SHP77 (cell line): ENCODE results near the gene TIMM13.
"Not testable (repeated sequence)": the region's sequence is repeated elsewhere in the genome, so short reads cannot be mapped to it uniquely, and the experiment has no call there.

Experiments
- DNase-seq, 2 experiments: peaks; one replicate each; lab custom pipeline; 2025; lab: John Stamatoyannopoulos, UW

Gene TIMM13

GRCh38 chr19:2427429-2428320 is at the start of gene TIMM13:
Gene TIMM13 (minus strand): TSS chr19:2427586. CDS start chr19:2427533, 53 bp downstream.
- peak; percentile 92 to 96 for DNase-seq

DNA sequence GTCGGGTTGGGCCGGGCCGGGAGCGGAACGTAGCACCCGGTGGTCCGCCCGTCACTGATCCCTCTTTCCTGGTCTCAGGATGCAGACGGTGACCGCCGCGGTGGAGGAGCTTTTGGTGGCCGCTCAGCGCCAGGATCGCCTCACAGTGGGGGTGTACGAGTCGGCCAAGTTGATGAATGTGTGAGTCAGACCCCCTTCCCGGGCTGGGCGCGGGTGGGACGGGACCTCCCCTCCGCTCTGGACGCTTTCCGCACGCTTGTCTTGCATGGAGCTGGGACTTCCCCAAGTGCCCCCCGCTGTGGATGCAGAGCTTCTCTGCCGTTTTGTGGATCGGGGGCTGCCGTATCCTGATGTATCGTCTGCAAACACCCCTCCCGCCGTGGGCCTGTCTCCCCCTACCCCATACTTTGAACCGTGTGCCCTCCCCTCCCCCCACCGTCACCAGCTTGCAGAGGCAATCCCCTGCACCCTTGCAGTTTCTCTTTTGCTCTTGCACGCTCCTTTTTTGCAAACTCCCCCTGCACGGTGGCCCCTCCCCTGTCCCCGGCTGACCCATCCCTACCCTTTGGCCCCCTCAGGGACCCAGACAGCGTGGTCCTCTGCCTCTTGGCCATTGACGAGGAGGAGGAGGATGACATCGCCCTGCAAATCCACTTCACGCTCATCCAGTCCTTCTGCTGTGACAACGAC is 49.2 kb upstream of the TIMM13 start:
- no peak for DNase-seq

GRCh38 chr19:2475702-2476450 is 48.5 kb upstream of the TIMM13 start, which contains the start of gene GADD45B:
Gene GADD45B (plus strand): TSS chr19:2476127. CDS start chr19:2476359, 232 bp downstream.
- DNase-seq = peak; percentile 89

GRCh38 chr19:2475018-2475701 is 47.8 kb upstream of the TIMM13 start:
- DNase-seq = no peak

DNA sequence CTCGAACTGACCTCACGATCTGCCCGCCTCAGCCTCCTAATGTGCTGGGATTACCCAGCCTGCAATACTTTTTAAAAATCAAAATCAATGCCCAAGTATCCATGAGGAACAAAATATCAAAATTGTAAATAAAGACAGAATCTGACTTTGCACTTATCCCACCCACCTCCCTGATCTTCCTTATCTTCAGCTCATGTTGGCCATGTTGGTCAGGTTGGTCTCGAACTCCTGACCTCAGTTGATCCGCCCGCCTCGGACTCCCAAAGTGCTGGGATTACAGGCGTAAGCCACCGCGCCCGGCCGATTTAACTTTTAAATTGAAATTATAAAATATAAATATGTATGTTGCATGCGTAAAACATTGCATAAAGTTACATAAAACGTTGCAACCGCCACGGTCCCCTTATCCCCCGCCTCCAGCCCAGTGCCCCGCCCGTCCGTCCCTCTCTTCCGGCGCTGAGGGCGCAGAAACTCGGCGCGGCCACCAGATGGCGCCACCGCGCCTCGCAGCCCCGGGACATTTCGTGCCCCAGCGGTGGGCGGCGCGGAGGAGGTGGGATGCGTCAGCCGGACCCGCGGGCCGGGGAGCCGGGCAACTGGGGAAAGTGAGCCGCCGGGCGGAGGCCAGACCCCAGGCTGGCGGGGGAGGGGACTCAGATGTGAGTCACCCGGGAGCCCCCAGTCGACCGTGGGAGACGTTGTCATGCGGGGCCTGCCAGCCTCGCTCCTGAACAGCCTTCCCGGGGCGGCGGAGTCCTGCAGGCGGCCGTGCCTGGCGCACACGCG is 47.0 kb upstream of the TIMM13 start:
- peak; percentile 52 to 71 for DNase-seq

- not testable (repeated sequence) for DNase-seq
Measured at GRCh38 chr19:2469915-2470200, 42.5 kb upstream of the TIMM13 start.

DNA sequence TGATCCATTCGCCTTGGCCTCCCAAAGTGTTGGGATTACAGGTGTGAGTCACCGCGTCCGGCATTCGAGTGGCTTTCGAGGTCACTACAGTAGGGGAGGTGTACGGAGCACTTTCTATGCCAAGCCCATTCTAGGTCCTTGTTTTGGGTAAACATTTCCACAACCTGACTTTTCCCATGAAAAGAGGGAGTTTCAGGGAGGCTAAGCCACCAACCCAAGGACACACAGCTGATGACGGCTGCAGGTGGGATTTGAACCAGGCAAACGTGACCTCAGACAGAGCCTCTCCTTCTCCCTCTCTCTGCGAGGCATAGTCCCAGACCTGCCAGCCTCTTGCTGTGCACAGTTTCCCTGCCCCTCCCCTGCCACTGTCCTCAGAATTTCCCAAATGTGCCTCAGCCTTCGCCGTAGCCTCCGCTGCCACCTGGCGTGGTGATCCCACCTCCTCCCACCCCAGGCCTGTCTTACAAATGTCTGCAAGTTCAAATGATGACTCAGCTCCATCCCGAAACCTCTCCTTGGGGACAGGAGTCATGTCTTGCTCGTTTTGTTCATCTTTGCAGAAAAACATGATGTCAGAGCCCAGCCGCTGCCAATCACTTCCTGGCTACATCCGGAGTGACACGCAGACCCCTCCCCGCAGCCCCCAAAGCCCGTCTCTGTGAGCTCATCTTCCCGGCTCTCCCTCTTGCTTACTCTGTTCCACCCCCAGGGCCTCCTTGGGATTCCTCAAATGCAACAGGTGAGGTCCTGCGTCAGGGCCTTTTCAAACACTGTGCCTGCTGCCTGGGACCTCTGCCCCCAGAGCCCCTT is 41.9 kb upstream of the TIMM13 start:
- DNase-seq = no peak

DNA sequence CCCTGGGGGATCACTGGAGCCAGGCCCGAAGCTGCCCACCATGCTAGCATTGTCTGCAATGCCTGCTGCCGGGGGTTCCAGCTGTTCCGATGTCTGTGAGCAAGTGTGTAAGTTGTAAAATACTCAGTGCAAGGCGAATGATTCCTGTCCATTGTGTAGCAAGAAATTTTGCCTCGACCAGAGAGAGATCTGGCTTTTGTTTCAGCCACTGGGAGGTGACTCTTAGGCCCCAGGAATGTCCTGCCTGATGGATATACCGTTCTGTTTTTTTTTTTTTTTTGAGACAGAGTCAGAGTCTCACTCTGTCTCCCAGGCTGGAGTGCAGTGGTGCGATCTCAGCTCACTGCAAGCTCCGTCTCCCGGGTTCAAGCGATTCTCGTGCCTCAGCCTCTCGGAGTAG is 41.2 kb upstream of the TIMM13 start:
- no peak for DNase-seq

DNA sequence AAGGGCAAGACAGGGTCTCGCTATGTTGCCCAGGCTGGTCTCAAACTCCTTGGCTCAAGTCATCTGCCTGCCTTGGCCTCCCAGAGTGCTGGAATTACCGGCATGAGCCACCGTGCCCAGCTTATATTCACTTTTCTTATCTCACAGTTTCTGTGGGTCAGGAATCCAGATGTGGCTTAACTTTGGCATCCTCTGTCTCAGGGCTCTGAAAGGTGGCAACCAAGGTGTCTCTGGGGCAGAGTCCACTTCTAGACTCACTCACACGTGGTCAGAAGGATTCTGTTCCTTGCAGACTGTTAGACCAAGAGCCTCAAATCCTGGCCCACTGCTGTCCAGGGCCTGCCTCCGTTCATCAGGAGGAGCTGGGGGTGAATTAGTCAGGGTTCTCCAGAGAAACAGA is 37.0 kb upstream of the TIMM13 start:
- no peak for DNase-seq

DNA sequence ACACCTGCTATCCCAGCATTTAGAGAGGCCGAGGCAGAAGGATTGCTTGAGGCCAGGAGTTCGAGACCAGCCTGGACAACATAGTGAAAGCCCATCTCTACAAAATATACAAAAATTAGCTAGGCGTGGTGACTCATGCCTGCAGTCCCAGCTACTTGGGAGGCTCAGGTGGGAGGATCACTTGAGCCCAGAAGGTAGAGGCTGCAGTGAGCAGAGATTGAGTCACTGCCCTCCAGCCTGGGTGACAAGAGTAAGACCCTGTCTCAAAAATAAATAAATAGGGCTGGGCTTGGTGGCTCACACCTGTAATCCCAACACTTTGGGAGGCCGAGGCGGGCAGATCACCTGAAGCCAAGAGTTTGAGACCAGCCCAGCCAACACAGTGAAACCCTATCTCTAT is 36.3 kb upstream of the TIMM13 start:
- not testable (repeated sequence) for DNase-seq

GRCh38 chr19:2462635-2463421 is 35.4 kb upstream of the TIMM13 start:
- no peak for DNase-seq

DNA sequence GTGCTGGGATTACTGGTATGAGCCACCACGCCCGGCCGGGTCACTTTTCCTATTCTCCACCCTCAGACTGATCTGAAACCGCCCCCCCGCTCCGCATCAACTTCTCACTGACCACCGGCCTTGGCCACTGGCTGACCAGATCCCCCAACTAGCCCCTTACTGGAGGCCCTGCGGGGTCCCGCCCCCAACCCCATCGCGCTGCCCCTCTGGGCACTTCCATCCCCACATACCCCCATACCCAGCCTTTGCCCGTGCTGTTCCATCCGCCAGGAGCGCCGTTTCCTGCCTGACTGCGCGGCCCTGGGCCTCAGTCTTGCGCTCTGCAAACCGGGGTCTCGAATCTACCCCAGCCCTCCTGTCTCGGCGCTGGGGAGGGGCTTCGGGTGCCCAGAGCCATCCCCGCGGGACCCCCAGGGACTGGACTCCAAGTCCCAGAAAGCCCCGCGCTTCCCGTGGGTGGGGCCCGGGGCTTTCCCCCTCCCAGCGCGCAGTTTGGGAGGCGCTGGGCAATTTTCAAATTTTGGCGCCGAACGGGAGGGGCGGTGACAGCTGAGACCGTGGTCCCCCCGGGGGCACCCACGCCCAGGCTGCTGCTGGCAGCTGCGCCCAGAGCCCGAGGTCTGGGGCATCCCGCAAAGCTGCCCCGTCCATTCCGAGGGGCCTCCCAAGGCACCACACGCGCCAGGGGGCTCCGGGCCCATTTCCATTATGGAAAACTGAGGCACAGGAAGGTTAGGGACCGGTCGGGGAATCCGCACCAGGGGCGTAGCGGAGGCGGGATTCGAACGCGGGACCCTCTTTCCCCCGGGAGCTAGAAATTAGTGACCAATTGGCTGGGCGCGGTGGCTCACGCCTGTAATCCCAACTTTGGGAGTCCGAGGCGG is 34.6 kb upstream of the TIMM13 start:
- DNase-seq = no peak

- no peak for DNase-seq
Measured at GRCh38 chr19:2460245-2460644, 32.9 kb upstream of the TIMM13 start.

GRCh38 chr19:2458776-2459175 is 31.4 kb upstream of the TIMM13 start:
- DNase-seq = not testable (repeated sequence)

GRCh38 chr19:2458054-2458453 is 30.7 kb upstream of the TIMM13 start:
- DNase-seq = no peak

GRCh38 chr19:2457394-2458037 is 30.1 kb upstream of the TIMM13 start:
- DNase-seq = no peak

DNA sequence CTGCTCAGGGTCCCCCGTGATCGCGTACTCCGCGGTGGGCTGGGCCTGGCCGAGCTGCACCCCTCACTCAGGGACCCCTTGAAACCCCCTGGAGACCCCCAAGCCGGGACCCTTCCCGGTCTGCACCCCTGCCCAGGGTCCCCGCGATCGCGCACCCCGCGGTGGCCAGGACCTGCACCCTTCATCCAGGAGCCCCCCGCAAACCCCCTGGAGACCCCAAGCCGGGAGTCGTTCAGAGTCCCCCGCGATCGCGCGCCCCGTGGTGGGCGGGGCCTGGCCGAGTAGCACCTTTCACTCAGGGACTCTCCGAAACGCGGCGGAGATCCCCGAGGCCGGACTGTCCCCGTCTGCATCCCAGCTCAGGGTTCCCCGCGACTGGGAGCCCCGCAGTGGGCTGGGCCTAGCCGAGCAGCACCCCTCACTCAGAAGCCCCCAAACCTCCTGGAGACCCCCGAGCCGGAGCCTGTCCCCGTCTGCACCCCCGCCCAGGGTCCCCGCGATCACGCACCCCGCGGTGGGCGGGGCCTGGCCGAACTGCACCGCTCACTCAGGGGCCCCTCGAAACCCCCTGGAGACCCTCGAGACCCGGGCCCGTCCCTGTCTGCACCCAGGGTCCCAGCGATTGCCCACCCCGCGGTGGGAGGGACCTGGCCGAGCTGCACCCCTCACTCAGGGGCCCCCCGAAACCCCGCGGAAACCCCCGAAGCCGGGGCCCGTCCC is 28.6 kb upstream of the TIMM13 start:
- DNase-seq = no peak
